Stomach smooth muscle (tissue), 2 donors: ENCODE data around the gene LMO7.
A peak's percentile ranks its signal among the peaks of the same experiment; 100 is the strongest.

Source experiments
- H3K27ac ChIP-seq: one replicate; pipeline ENCODE4 v1.7.0; 2013; ENCODE audit warnings: mild to moderate bottlenecking, low read length, inconsistent platforms
- H3K27me3 ChIP-seq, 2 donors: one replicate each; pipeline ENCODE4 v1.7.0; 2013; ENCODE audit warnings: low read length in 2 of 2; ENCODE audit not compliant: insufficient read depth in 2 of 2, control insufficient read depth in 1 of 2
- H3K36me3 ChIP-seq, 2 donors: one replicate each; pipeline ENCODE4 v1.7.0; 2013; ENCODE audit warnings: low read length in 2 of 2; ENCODE audit not compliant: control insufficient read depth in 2 of 2, insufficient read depth in 2 of 2
- H3K4me1 ChIP-seq: one replicate; pipeline ENCODE4 v1.7.0; 2013; ENCODE audit warnings: low read length; ENCODE audit not compliant: control insufficient read depth, insufficient read depth
- H3K4me3 ChIP-seq, 2 donors: one replicate each; pipeline ENCODE4 v1.7.0; 2013; ENCODE audit warnings: low read length in 2 of 2
- H3K9ac ChIP-seq, 2 donors: one replicate each; pipeline ENCODE4 v1.7.0; 2013; ENCODE audit warnings: low read length in 2 of 2, mild to moderate bottlenecking in 1 of 2
- H3K9me3 ChIP-seq, 2 donors: one replicate each; pipeline ENCODE4 v1.7.0; 2013; ENCODE audit warnings: low read length in 2 of 2; ENCODE audit not compliant: control insufficient read depth in 2 of 2
- donor health status: healthy.
- donor health status: Pancreatic carcinoma.

Gene LMO7

GRCh38 chr13:75876142-75877050 lies 240.3 kb downstream of the LMO7 start:
- H3K9me3 ChIP-seq = no peaks in the 10 kb centered on the region
- no peaks in the 10 kb centered on the region for H3K27me3 ChIP-seq
- H3K36me3 ChIP-seq = no peaks in the 10 kb centered on the region
- H3K4me1 ChIP-seq = peaks cover 9% of the 10 kb centered on the region
- H3K4me3 ChIP-seq = peak overlapping the region in 1 of 2 donors; percentile 47
- H3K27ac ChIP-seq = no peak overlapping the region
- H3K9ac ChIP-seq = peak overlapping the region in 1 of 2 donors; percentile 30

DNA sequence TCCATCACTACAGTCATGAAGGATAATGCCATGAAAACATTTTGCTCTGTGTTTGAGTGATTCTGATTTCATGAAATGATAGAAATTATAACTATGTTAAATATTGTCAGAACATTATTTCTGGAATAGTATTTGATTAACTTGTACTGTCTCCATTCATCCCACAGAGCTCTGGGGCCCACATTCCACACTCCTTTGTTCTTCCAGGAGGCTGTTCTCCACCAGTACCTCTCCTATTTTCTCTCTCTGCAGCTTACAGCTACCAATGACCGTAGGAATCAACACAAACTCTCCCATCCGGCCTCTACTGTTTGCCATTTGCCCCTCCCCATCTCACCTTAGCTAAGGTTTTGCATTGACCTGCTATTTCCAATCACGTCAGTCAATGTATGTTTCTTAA lies 240.9 kb downstream of the LMO7 start:
- H3K27ac ChIP-seq = no peak overlapping the region
- peak overlapping the region in 1 of 2 donors; percentile 30 for H3K9ac ChIP-seq
- H3K4me1 ChIP-seq = peaks cover 9% of the 10 kb centered on the region
- H3K4me3 ChIP-seq = peak overlapping the region in 1 of 2 donors; percentile 47
- no peaks in the 10 kb centered on the region for H3K36me3 ChIP-seq
- H3K9me3 ChIP-seq = no peaks in the 10 kb centered on the region
- no peaks in the 10 kb centered on the region for H3K27me3 ChIP-seq

- no peaks in the 10 kb centered on the region for H3K9me3 ChIP-seq
- peaks cover 9% of the 10 kb centered on the region for H3K4me1 ChIP-seq
Observed at GRCh38 chr13:75879656-75880055, 243.5 kb downstream of the LMO7 start.

DNA sequence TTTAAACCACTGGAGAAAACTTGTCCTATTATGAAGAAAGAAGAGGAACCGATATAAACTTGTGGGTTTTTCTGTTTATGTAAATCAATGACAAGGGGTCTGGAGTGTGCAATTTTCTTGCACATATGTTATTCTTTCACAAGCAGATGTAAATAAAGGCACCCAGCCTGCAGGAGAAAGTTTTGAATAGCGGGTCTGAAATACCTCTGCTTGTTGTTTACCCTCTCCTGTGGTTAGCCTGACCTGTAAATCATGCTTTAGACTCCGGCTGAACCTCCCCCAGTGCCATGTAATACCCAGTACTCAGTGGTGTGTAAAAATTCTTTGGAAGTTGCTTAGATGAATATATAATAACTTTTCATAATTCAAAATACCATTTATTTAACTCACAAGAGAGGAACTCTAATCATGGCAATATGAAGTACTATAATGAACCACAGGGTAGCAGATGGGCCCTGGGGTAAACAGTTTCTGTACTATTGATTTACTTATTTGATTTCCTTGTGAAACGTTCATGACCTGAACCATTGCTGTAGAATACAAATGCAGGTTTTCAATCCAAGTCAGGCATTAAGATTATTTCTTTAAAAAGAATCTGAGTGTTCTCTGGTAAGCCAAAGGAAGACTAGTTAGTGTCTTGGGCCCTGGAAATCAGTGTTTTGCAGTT lies 245.1 kb downstream of the LMO7 start:
- Histone ChIP-seq H3K4me1 (peaks cover 9% of the 10 kb centered on the region), H3K36me3 (no peaks in the 10 kb centered on the region), H3K9me3 (no peaks in the 10 kb centered on the region), H3K4me3 (no peak overlapping the region), H3K27ac (no peak overlapping the region), H3K27me3 (no peaks in the 10 kb centered on the region), H3K9ac (no peak overlapping the region)

More at GRCh38 chr13:75879656-75880055, 243.5 kb downstream of the LMO7 start:
- Histone ChIP-seq H3K27me3 (no peaks in the 10 kb centered on the region), H3K4me3 (no peak overlapping the region), H3K27ac (no peak overlapping the region), H3K36me3 (no peaks in the 10 kb centered on the region), H3K9ac (no peak overlapping the region)

- peaks cover under 1% of the 10 kb centered on the region for H3K4me1 ChIP-seq
- no peaks in the 10 kb centered on the region for H3K27me3 ChIP-seq
Observed at GRCh38 chr13:75882261-75882660, 246.1 kb downstream of the LMO7 start.

DNA sequence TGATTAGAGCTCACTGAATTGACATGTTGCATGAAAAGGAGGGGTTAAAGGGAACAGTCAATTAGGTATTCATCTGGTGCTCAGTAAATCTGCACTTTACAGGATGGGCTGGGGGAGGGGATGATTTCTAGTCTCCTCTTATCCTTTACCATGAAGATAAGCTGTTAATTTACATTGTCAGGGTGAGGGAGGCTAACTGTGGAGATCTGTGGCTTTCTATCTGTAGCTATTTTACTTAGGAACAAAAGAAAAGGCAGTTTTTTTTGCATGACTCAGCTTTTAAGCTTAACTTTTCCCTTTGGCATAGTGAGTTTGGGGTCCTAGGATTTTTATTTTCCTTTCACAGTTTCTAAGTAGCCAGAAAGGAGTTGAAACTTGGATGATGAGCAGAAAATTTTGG lies 253.3 kb downstream of the LMO7 start:
- Histone ChIP-seq H3K4me3 (no peak overlapping the region), H3K9ac (no peak overlapping the region), H3K4me1 (no peaks in the 10 kb centered on the region), H3K27me3 (no peaks in the 10 kb centered on the region), H3K27ac (no peak overlapping the region), H3K9me3 (no peaks in the 10 kb centered on the region), H3K36me3 (no peaks in the 10 kb centered on the region)

More at GRCh38 chr13:75882261-75882660, 246.1 kb downstream of the LMO7 start:
- Histone ChIP-seq H3K4me3 (no peak overlapping the region), H3K9me3 (no peaks in the 10 kb centered on the region), H3K9ac (no peak overlapping the region), H3K36me3 (no peaks in the 10 kb centered on the region), H3K27ac (no peak overlapping the region)

DNA sequence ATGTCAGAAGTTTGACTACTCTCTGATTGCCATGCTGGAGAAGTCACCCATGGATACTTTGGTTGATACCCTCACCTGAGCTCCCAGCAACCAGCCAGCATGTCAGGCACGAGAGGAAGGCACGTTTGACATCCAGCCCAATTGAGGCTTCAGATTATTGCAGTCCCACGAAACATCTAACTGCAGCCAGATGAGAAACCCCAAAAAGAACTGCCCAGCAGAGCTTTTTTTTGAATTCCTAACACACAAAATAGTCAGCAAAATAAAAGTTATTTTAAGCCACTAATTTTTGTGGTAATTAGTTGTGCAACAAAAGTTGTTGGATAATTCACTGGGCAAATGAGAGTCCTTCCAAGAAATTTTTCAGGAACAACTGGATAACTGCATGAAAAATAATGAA lies 259.0 kb downstream of the LMO7 start:
- H3K36me3 ChIP-seq = no peaks in the 10 kb centered on the region
- H3K4me3 ChIP-seq = no peak overlapping the region
- no peak overlapping the region for H3K9ac ChIP-seq
- H3K27me3 ChIP-seq = no peaks in the 10 kb centered on the region
- no peaks in the 10 kb centered on the region for H3K4me1 ChIP-seq
- H3K9me3 ChIP-seq = no peaks in the 10 kb centered on the region
- H3K27ac ChIP-seq = no peak overlapping the region

- no peaks in the 10 kb centered on the region for H3K4me1 ChIP-seq
- no peaks in the 10 kb centered on the region for H3K36me3 ChIP-seq
- H3K27me3 ChIP-seq = no peaks in the 10 kb centered on the region
- H3K27ac ChIP-seq = no peak overlapping the region
- no peak overlapping the region for H3K4me3 ChIP-seq
- no peaks in the 10 kb centered on the region for H3K9me3 ChIP-seq
- H3K9ac ChIP-seq = no peak overlapping the region
Observed at GRCh38 chr13:75896271-75896670, 260.1 kb downstream of the LMO7 start.

DNA sequence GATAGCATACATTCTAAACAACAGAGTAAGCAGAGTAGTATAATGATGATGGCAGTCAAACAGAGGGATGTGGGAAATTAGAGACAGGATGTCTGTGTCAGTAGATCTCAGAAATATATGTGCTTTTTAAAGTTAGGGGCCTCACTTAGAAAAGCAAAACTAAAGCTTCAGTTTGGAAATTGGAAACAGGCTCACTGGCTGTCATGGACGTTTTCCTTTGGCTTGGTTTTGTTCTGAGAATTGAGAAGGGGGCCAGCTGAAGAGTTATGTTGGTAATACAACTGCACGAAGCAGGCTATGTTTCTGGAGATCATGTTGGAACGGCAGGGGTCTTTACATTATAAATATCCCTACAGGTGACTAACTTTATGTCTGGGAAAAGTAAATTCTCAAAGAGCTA lies 261.3 kb downstream of the LMO7 start:
- H3K36me3 ChIP-seq = no peaks in the 10 kb centered on the region
- H3K4me3 ChIP-seq = no peak overlapping the region
- H3K4me1 ChIP-seq = peaks cover 7% of the 10 kb centered on the region
- H3K27me3 ChIP-seq = no peaks in the 10 kb centered on the region
- no peak overlapping the region for H3K9ac ChIP-seq
- no peak overlapping the region for H3K27ac ChIP-seq
- H3K9me3 ChIP-seq = no peaks in the 10 kb centered on the region

GRCh38 chr13:75901501-75901900 lies 265.4 kb downstream of the LMO7 start:
- peaks cover 10% of the 10 kb centered on the region for H3K4me1 ChIP-seq
- H3K36me3 ChIP-seq = no peaks in the 10 kb centered on the region
- no peaks in the 10 kb centered on the region for H3K27me3 ChIP-seq
- H3K9me3 ChIP-seq = no peaks in the 10 kb centered on the region
- H3K9ac ChIP-seq = no peak overlapping the region
- H3K4me3 ChIP-seq = no peak overlapping the region
- H3K27ac ChIP-seq = no peak overlapping the region
